GM12874 (cell line): ENCODE results near the gene PNLIPRP2.

Source experiments
- CTCF ChIP-seq: IDR thresholded peaks from 2 replicates; pipeline ENCODE4 v1.5.1; 2011; ENCODE audit warnings: low read depth, mild to moderate bottlenecking, control low read depth, low read length, moderate library complexity; ENCODE audit not compliant: insufficient read depth

Gene PNLIPRP2

DNA sequence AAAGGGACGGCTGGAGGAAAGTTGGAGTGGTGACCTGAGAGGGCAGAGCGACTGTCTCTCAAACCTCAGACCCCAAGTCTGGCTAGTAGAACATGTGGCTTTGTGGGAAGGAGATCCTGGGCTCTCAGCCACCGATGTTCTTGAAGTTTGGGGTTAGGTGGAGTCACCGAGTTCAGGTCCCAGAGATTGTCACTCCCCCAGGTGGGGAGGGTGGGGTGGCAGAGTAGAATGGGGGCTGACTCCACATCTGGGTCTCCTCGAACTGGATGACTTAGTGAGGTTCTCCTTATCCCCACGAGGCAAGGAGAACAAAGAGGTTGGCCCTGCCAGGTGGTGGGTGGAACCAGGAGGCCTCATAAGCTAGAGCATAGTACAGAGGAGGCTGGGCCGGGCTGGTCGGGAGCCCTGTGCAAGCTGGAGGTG, 14.7 kb upstream of the PNLIPRP2 start:
- TF ChIP-seq CTCF: no peak

DNA sequence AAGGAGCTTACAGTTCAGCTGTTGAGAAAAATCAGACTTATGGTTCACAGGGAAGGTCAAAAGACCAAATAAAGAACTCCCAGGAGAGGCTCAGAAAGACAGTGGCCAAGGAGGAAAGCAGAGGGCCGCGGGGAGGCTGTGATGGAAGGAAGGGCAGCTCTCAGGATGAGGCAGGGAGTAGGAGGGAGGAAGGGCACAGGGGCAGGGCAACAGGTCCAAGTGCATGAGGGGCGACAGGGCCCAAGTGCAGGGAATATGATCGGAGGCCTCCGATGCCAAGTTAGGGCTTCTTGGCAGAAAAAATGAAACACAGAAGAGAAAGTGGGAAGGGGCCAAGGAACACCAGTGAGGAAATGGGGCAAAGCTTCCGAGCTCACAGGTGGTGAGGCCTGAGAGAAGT, 13.4 kb upstream of the PNLIPRP2 start:
- TF ChIP-seq CTCF: no peak

DNA sequence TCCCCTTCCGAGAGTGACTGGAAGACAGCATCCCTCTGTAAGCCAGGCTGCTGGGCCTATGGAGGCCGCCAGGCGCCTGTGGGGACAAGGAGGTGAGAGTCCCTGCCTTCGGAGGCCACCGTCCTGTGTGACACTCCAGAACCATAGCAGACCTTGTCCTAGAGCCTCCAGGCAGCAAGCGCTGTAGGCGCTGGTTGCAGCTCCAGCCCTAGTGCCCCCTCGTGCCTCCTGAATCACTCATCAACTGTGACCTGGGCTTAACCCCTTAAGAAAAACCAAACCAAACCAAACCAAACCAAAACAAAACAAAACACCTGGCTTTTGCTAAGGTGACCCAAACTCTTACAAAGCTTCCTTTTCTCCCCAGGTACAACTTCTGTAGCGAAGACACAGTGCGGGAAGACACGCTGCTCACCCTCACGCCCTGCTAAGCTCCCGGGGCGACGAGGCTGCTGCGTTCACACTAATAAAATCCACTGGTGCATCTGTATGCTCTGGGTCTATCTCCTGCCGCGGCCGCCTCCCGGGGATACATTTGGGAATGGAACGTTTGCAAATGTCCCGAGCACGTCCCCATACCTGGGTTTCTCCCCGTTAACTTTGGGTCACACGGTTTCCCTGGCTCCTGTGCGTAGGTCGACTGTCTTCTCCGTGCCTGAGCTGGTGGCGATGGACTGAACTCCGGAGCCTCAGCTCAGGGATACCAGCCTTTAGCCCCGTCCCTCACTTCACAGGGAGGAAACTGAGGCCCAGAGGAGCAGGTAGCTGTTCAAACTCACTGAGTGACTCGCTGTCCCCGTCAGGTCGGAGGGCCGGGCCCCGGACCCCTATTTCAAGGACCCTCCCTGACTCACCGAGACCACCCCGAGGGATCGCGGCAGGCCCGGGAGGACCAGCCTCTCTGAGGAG, 11.8 kb upstream of the PNLIPRP2 start:
- no peak for TF ChIP-seq CTCF

- TF ChIP-seq CTCF: no peak
Measured at GRCh38 chr10:116610443-116611152, 10.2 kb upstream of the PNLIPRP2 start.

DNA sequence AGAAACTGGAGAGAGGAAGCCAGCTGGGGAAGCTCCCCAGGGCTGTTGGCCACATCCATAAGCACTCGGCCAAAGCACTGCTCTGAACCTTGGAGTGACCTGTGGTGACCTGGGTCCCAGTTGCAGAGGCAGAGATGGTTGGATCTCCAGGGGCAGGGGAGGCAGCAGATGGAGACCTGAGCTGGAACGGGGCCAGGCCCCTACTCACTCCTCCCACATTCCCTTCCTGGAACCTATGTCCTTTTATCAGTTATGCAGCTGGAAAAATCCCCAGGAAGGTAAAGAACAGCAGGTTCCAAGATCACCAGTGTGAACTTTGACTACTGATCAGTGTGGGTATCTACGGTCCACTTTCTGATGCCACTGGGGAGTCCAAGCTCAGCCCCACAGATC, 9.6 kb upstream of the PNLIPRP2 start:
- TF ChIP-seq CTCF: no peak

GRCh38 chr10:116612107-116612769, 8.5 kb upstream of the PNLIPRP2 start:
- TF ChIP-seq CTCF: no peak

- no peak for TF ChIP-seq CTCF
Measured at GRCh38 chr10:116613471-116613870, 7.3 kb upstream of the PNLIPRP2 start.
